CD4-positive, CD25-positive, alpha-beta regulatory T cell (primary cell): ENCODE results near the gene MERTK. TPM values are rescaled to one million over a fixed set of nuclear protein-coding genes. Genes with fewer than 3 reads are reported as not detected.
A peak's percentile ranks its signal among the peaks of the same experiment; 100 is the strongest.

ENCODE experiments used
- ATAC-seq, 2 donors: fragments of 150-1000 bp; cut with Tn5 transposase; one replicate each; pipeline ENCODE4 v1.10.0; 2021; ENCODE audit warnings: low read depth in 2 of 2, moderate number of reproducible peaks in 2 of 2, moderate library complexity in 1 of 2
- DNase-seq, 3 donors: peaks; one replicate each; pipeline versions ENCODE4 v3.0.0 to v3.0.0-alpha.2; 2012 to 2022; ENCODE audit warnings: mixed read lengths in 1 of 3
- H3K27ac ChIP-seq: one replicate; pipeline ENCODE4 v1.7.0; 2013; ENCODE audit warnings: mild to moderate bottlenecking, low read length; ENCODE audit not compliant: insufficient read depth, poor library complexity, severe bottlenecking
- H3K27me3 ChIP-seq: one replicate; pipeline ENCODE4 v1.7.0; 2013; ENCODE audit warnings: low read length; ENCODE audit not compliant: control insufficient read depth, insufficient read depth
- H3K36me3 ChIP-seq: one replicate; pipeline ENCODE4 v1.7.0; 2013; ENCODE audit warnings: mild to moderate bottlenecking, low read length, moderate library complexity; ENCODE audit not compliant: control insufficient read depth, insufficient read depth
- H3K4me1 ChIP-seq: 2 replicates; pipeline ENCODE4 v1.7.0; 2013; ENCODE audit warnings: mild to moderate bottlenecking, low read length; ENCODE audit not compliant: insufficient read depth, control insufficient read depth, poor library complexity, severe bottlenecking
- H3K4me3 ChIP-seq: one replicate; pipeline ENCODE4 v1.7.0; 2013; ENCODE audit warnings: low read depth, mild to moderate bottlenecking, low read length, moderate library complexity
- H3K9me3 ChIP-seq, 2 experiments: 1 replicate in 1 of 2; 2 replicates in 1 of 2; pipeline ENCODE4 v1.7.0; 2013; ENCODE audit warnings: low read length in 2 of 2, mild to moderate bottlenecking in 1 of 2, moderate library complexity in 1 of 2; ENCODE audit not compliant: control insufficient read depth in 2 of 2
- H3K27ac Mint-ChIP-seq, 3 donors: one replicate each; pipeline ENCODE4 v1.8.0; 2020 to 2022; ENCODE audit warnings: mild to moderate bottlenecking in 3 of 3, mixed read lengths in 3 of 3, moderate library complexity in 2 of 3
- H3K27me3 Mint-ChIP-seq: one replicate; pipeline ENCODE4 v1.8.0; 2022; ENCODE audit warnings: mild to moderate bottlenecking, mixed read lengths
- H3K36me3 Mint-ChIP-seq: one replicate; pipeline ENCODE4 v1.8.0; 2020; ENCODE audit warnings: mixed read lengths
- H3K4me1 Mint-ChIP-seq, 4 donors: one replicate each; pipeline ENCODE4 v1.8.0; 2020 to 2022; ENCODE audit warnings: mixed read lengths in 4 of 4, mild to moderate bottlenecking in 1 of 4
- H3K4me3 Mint-ChIP-seq, 4 donors: one replicate each; pipeline ENCODE4 v1.8.0; 2020 to 2022; ENCODE audit warnings: mild to moderate bottlenecking in 4 of 4, mixed read lengths in 4 of 4, moderate library complexity in 3 of 4
- H3K9me3 Mint-ChIP-seq, 7 donors: one replicate each; pipeline ENCODE4 v1.8.0; 2020 to 2022; ENCODE audit warnings: mixed read lengths in 7 of 7, mild to moderate bottlenecking in 3 of 7, moderate library complexity in 2 of 7
- polyA plus RNA-seq, 4 donors: library from polyadenylated mRNA; unstranded; fragments of 300-500 nt; fragmentation: Illumina TruSeq; gene quantifications; one replicate each; pipeline ENCODE4 v1.2.3, GENCODE V29; 2021
- total RNA-seq: library from RNA; stranded (reverse); gene quantifications from one replicate; pipeline ENCODE4 v1.2.3, GENCODE V29; 2022

The MERTK gene
- total and polyA plus RNA-seq, 5 donors from 2014 or later = 0.20 TPM; not detected in 4

- Histone ChIP-seq H3K36me3 (no peaks in the 10 kb centered on the region), H3K9me3 (no peaks in the 10 kb centered on the region), H3K4me3 (no peak overlapping the region), H3K27me3 (peaks cover 4% of the 10 kb centered on the region), H3K27ac (no peak overlapping the region), H3K4me1 (no peaks in the 10 kb centered on the region)
- Mint-ChIP-seq H3K4me1 (no peaks in the 10 kb centered on the region), H3K9me3 (no peaks in the 10 kb centered on the region), H3K27me3 (peaks cover 5% of the 10 kb centered on the region), H3K27ac (peak overlapping the region in 1 of 3 donors; percentile 34), H3K36me3 (peaks cover 1% of the 10 kb centered on the region), H3K4me3 (no peak overlapping the region)
- DNase-seq (no peak), ATAC-seq (no peak)
Observed at GRCh38 chr2:111948832-111949231, 50.4 kb downstream of the MERTK start.

DNA sequence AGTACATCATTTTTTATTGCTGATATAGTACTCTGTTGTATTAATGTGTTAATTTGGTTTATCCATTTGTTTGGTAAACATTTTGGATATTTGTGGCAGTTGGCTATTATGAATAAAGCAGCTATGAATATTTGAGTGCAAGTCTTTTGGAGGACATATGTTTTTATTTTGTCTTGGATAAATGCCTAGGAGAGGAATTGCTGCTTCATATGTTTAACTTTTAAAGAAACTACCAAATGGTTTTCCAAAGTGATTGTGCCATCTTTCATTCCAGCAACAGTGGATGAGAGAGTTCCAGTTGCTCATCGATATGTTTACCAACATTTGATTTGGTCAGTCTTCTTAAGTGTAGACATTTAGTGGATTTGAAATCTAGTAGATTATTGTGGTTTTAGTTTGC is 51.8 kb downstream of the MERTK start:
- H3K36me3 ChIP-seq = no peaks in the 10 kb centered on the region
- no peaks in the 10 kb centered on the region for H3K9me3 ChIP-seq
- Mint-ChIP-seq H3K27me3 (no peaks in the 10 kb centered on the region), H3K36me3 (peaks cover 5% of the 10 kb centered on the region), H3K27ac (no peak overlapping the region), H3K4me3 (no peak overlapping the region), H3K4me1 (no peaks in the 10 kb centered on the region), H3K9me3 (no peaks in the 10 kb centered on the region)
- H3K27ac ChIP-seq = no peak overlapping the region
- peaks cover 4% of the 10 kb centered on the region for H3K27me3 ChIP-seq
- no peak overlapping the region for H3K4me3 ChIP-seq
- no peak for DNase-seq
- no peaks in the 10 kb centered on the region for H3K4me1 ChIP-seq
- no peak for ATAC-seq

- Histone ChIP-seq H3K36me3 (no peaks in the 10 kb centered on the region), H3K9me3 (no peaks in the 10 kb centered on the region), H3K27me3 (peaks cover 4% of the 10 kb centered on the region), H3K27ac (no peak overlapping the region), H3K4me1 (no peaks in the 10 kb centered on the region), H3K4me3 (no peak overlapping the region)
- ATAC-seq (no peak), DNase-seq (no peak)
- H3K27ac Mint-ChIP-seq = no peak overlapping the region
- no peaks in the 10 kb centered on the region for H3K27me3 Mint-ChIP-seq
- H3K9me3 Mint-ChIP-seq = no peaks in the 10 kb centered on the region
- peaks cover 5% of the 10 kb centered on the region for H3K36me3 Mint-ChIP-seq
- no peaks in the 10 kb centered on the region for H3K4me1 Mint-ChIP-seq
- no peak overlapping the region for H3K4me3 Mint-ChIP-seq
Observed at GRCh38 chr2:111951486-111951885, 53.1 kb downstream of the MERTK start.

- H3K4me3 Mint-ChIP-seq = no peak overlapping the region
- peaks cover 7% of the 10 kb centered on the region for H3K27me3 Mint-ChIP-seq
- H3K27ac Mint-ChIP-seq = no peak overlapping the region
- no peaks in the 10 kb centered on the region for H3K4me1 Mint-ChIP-seq
- H3K36me3 Mint-ChIP-seq = peaks cover 5% of the 10 kb centered on the region
- DNase-seq (no peak), ATAC-seq (no peak)
- Histone ChIP-seq H3K4me1 (no peaks in the 10 kb centered on the region), H3K27me3 (peaks cover 4% of the 10 kb centered on the region), H3K36me3 (no peaks in the 10 kb centered on the region), H3K9me3 (no peaks in the 10 kb centered on the region), H3K4me3 (no peak overlapping the region), H3K27ac (no peak overlapping the region)
- H3K9me3 Mint-ChIP-seq = no peaks in the 10 kb centered on the region
Observed at GRCh38 chr2:111952871-111953452, 54.6 kb downstream of the MERTK start.

DNA sequence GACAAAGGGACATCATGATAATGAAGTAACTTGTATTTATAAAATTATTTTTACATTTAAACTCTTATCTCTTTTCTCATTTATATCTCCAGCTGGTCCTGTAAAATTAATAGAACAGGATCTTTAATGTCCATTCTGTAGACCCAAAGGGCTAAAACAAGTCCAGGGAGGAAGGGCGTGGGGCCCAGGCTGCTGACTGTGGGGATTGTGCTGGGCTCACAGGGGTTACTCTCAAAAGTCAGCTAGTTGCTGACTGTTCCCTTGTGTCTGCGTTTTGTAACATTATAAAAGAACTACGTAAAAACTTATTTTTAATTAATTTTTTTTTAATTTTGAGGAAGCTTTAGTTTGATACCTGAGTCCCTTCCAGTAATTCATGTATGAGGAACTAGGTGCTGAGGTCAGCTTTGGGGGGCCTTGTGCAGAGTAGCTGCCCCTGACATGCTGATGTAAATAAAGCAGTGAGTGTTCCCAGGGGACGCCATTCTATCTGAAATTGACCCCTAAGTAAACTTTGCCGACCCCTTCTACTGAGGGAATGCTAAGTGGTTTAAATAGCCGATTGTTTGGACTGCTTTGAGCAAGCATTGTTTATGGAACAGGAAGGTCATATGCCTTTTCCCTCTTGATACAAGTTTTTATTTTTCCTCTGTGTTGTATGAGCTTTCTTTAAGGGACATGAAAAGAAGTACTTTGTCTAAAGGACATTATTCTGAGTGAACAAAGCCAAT is 56.4 kb downstream of the MERTK start:
- H3K4me3 Mint-ChIP-seq = no peak overlapping the region
- DNase-seq (no peak), ATAC-seq (no peak)

DNA sequence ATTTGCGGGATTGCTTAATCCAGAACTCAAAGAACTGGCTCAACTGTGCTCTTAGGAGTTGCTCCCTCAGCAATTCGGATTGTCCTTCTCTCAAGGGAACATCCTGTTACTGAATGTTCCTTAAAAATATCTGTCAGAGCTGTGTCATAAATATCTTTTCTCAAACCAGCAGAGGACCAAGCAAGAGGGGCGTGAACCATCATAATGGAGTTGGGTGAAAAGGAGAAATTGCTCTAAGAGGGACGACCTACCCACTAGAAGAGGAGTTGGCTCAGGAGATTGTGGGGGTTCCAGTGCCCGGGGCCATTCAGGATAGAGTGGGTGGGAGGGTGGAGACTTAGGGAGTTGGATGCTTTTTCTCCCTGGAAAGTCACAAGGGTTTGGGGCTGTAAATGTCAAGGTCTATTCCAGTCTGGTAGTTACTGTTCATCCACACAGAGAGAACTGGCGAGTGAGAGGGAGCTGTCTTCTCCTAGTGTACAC is 59.5 kb downstream of the MERTK start:
- DNase-seq = no peak
- H3K9me3 Mint-ChIP-seq = no peaks in the 10 kb centered on the region
- H3K4me3 Mint-ChIP-seq = no peak overlapping the region
- H3K4me1 Mint-ChIP-seq = no peaks in the 10 kb centered on the region
- H3K27ac Mint-ChIP-seq = no peak overlapping the region
- no peaks in the 10 kb centered on the region for H3K27me3 ChIP-seq
- H3K36me3 Mint-ChIP-seq = peaks cover 5% of the 10 kb centered on the region
- no peaks in the 10 kb centered on the region for H3K9me3 ChIP-seq
- no peaks in the 10 kb centered on the region for H3K36me3 ChIP-seq
- no peak for ATAC-seq
- H3K4me3 ChIP-seq = no peak overlapping the region
- H3K27me3 Mint-ChIP-seq = peaks cover 22% of the 10 kb centered on the region
- no peaks in the 10 kb centered on the region for H3K4me1 ChIP-seq
- no peak overlapping the region for H3K27ac ChIP-seq

More for the DNA sequence above, 56.4 kb downstream of the MERTK start:
- H3K36me3 ChIP-seq = no peaks in the 10 kb centered on the region
- no peaks in the 10 kb centered on the region for H3K4me1 Mint-ChIP-seq
- H3K27ac ChIP-seq = no peak overlapping the region
- peaks cover 5% of the 10 kb centered on the region for H3K36me3 Mint-ChIP-seq
- no peaks in the 10 kb centered on the region for H3K4me1 ChIP-seq
- H3K27me3 ChIP-seq = peaks cover 4% of the 10 kb centered on the region
- H3K9me3 Mint-ChIP-seq = no peaks in the 10 kb centered on the region
- no peaks in the 10 kb centered on the region for H3K9me3 ChIP-seq
- H3K27me3 Mint-ChIP-seq = peaks cover 9% of the 10 kb centered on the region
- H3K4me3 ChIP-seq = no peak overlapping the region
- no peak overlapping the region for H3K27ac Mint-ChIP-seq

DNA sequence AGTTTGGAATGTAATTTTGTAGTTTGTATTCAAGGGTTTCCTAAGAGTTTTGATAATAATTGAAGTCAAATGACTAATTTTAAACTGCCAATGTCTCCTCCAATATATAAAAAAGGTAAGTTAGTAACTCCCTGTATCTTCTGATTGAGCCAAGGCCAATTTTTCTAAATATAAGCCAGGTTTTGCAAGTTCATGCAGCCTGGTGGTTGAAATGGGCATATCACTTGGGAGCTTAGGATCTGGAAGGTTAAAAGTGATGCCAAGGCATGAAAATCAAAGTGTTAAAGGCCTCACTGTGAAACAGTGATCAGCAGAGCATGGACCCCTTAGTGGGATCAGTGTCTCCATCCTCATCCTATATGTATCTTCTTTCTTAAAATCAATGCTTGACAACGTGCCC is 60.5 kb downstream of the MERTK start:
- Histone ChIP-seq H3K9me3 (no peaks in the 10 kb centered on the region), H3K4me3 (no peak overlapping the region), H3K4me1 (no peaks in the 10 kb centered on the region), H3K36me3 (no peaks in the 10 kb centered on the region), H3K27me3 (no peaks in the 10 kb centered on the region), H3K27ac (no peak overlapping the region)
- ATAC-seq = no peak
- Mint-ChIP-seq H3K9me3 (no peaks in the 10 kb centered on the region), H3K4me3 (no peak overlapping the region), H3K36me3 (peaks cover 3% of the 10 kb centered on the region), H3K4me1 (no peaks in the 10 kb centered on the region), H3K27ac (no peak overlapping the region), H3K27me3 (peaks cover 22% of the 10 kb centered on the region)
- DNase-seq = no peak

DNA sequence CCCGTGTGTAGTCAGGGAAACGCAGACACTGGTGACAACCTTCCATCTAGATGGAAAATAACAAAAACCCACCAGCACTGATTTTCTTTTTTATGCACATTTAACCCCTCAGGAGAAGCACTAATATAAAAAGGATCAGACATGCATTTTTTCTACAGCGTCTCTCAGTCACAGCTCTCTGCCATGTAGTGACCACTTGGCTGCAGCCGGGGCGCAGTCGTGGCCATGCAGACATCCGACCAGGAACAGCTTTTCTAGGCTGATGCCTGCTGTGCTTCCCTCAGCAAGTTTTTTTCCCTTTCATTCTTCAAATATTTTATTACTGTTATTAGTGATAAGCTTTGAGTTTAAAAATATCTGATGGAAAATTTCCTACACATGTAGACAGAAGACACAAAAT is 63.3 kb downstream of the MERTK start:
- Mint-ChIP-seq H3K4me3 (no peak overlapping the region), H3K27me3 (peaks cover 29% of the 10 kb centered on the region), H3K9me3 (peaks cover 0 to 2% (median 0%) of the 10 kb centered on the region in 7 donors), H3K36me3 (no peaks in the 10 kb centered on the region), H3K27ac (no peak overlapping the region), H3K4me1 (no peaks in the 10 kb centered on the region)
- Histone ChIP-seq H3K27me3 (no peaks in the 10 kb centered on the region), H3K9me3 (no peaks in the 10 kb centered on the region), H3K4me3 (no peak overlapping the region), H3K36me3 (no peaks in the 10 kb centered on the region), H3K27ac (no peak overlapping the region), H3K4me1 (no peaks in the 10 kb centered on the region)
- ATAC-seq (no peak), DNase-seq (no peak)
